Fibroblast of upper back skin (primary cell): ENCODE measurements around the gene TLCD5.

Experiments used
- DNase-seq: peaks from one replicate; pipeline ENCODE4 v3.0.0-alpha.2; 2013

Gene TLCD5

DNA sequence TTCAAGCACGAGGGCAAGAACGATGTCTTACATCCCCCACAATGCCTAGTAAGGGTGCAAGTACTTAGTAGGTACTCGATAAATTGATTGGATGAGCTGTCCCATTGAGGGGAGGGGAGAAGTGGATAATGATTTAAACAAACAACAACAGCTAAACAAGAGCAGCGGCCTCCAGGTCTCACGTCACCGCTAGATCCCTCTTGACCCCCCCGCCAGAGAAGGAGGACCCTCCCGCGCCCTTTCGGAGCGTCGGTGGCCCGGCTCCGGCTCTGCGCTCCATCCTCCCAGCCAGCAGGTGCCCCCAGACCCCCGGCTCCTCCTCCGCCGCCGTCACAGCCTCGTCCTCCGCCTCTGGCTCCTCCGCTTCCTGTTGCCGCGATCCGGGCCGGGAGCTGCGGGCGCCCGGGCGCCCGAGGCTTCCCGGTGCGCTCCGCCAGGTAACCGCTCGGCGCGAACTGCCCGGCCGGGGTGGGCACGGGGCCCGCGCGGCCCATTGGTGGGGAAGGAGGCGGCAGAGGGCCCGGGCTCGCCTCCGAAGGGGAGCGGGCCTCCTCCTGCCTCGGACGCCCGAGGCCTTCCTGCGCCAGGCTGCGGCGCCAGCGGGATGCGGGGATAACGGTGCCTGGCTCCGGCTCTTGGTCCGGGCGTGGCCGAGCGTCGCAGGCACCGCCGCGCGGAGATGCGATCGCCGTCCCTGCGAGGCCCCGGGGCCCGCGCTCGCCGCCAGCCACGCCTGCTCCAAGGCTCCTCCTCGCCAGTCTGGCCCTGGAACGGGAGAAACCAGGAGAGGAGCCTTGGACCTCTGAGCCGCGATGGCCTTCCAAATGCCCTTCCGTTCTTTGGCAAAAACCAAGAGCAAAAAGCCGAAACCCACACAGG is at the start of gene TLCD5:
TSS of gene TLCD5 (plus strand) at position 368 of the 879 bp plus-strand sequence. CDS start 2,143 bp downstream, outside the sequence.
- DNase-seq: peak; percentile 67

DNA sequence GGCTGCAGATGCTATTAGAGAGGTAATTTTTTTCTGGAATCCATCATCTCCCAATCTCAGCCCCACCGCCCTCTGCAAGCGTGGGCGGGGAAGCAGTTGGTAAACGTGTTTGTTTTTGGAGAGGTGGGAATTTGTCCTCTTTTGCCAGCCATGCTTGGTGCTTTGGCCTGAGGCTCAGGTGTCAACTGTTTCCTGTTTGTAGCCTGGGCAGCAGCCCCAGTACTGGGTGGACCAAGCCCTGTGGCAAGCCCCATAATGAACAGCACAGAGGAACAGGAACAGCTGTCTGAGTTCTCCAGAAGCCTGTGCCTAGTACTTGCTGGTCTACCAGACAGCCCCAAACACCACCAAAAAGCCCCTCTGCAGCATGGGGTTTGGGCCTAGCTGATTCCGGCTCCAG is 45.6 kb upstream of the TLCD5 start:
- no peak for DNase-seq

DNA sequence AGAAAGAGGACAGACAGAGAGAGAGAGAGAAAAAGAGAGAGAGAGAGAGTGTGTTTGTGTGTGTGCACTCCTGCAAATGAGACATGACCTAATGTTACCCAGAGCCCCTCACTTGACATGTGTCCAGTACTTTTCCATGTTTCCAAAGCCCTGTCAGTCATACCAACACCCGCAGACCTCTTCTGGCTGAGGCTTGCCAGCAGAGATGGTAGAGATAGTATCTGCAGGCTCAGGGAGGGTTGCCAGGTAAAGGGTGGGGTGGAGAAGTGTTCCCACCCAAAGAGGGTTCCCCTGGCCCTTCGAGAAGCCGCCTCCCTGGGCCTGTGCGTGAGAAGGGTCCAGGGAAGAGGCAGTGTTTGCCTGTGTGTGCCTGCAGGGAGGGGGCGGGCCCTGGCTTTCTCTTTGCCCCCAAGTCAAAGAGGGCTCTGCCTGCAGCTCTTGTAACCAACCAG is 44.5 kb upstream of the TLCD5 start:
- DNase-seq: no peak

DNA sequence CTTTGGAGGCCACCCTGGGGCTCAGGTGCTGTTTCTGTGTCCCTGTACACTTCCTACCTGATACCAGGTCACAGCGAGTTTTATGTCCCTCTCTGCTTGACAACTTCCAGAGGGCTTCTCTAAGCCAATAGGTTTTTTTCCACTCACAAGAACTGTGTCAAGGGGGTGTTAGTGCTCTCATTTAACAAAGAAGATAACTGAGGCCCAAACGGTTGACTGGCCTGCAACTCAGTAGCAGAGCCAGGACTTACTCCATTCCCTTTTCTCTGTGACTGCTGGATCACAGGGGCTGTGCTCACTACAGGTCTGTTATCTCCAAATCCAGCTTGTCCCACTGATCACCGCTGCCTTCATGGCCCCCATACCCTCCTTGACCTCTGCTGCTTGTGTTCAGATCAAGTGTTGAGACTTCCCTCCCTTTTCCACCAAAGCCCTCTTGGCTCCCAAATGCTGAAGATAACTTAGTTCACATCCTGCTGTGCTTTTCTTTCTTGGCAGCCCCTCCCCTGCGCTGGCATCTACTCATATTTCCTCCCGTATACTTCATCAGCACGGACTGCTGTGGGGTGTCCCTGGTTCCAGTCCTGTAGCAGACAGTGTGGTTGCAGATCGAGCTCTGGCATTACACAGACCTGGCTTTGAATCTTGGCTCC is 43.8 kb upstream of the TLCD5 start:
- no peak for DNase-seq

DNA sequence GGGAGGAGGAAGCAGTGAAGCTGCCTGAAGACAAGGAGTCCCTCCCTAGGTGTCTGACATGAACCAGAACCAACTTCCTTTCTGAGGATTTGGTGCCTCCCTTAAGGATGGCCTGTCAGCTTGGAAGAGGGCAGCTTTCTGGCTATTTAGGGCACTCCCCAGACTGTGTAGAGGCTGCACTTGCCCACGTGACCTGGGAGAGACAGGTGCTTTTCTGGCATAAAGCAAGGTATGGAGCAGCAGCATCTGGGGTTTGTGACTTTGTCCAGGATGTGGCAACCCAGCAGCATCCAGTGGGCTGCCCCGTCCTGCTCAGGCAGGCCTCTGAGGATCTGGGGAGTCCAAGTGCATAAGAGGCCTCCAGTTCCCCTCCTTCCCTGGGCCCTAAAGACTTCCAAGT is 42.0 kb upstream of the TLCD5 start:
- no peak for DNase-seq

DNA sequence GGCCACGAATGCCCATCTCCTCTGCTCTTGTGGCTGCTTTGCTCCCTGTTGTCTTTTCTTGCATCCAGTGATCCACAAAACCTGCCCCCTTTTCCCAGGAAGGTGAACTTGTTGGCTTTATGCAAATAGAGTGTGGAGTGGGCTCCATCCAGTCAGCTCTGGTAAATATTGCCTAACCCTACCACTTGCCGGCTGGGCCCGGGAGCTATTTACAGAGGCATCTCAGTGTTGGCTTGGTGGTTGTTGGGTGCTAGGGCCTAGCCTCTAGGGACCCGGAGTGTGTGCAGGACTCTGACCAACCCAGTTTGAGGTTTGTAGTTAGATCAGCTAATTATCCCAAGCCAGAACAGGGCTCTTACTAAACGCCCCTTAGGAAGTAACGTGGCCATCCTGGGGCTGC is 40.8 kb upstream of the TLCD5 start:
- no peak for DNase-seq

DNA sequence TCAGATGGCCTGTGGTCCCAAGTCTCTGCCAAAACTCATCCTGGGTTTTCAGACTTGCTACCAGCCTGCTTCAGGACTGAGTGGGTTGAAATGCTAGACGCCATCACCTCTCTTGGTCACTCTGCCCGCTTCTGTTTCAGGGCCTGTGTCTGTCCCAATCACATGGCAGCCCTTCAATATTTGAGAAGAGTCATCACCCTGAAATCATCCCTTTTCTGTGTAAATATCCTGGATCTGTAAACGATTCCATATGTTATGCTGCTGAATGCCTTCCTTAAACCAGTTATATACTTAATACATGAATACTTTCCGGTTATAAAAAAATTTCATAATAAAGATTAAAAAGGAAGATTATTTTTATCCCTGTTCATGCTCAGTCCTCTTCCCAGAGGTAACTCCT is 39.8 kb upstream of the TLCD5 start:
- DNase-seq: peak; percentile 69

DNA sequence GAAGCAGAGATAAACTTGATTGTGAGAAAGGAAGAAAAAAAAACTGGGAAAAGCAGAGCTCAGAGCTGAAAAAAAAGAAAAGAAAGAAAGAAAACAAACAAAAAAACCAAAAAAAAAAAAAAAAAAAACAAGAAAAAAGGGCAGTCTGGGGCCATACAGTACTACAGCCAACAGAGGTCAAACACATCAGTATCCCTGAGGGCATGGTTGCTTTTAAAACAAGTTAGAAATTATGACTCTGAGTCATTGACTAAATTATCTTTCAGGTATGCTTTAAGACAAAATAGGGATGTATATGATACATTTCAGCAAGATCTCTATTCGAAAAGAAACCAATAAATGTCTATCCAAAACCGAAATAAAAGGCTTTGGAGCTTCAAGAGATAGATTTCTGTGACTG is 37.1 kb upstream of the TLCD5 start:
- DNase-seq: no peak

DNA sequence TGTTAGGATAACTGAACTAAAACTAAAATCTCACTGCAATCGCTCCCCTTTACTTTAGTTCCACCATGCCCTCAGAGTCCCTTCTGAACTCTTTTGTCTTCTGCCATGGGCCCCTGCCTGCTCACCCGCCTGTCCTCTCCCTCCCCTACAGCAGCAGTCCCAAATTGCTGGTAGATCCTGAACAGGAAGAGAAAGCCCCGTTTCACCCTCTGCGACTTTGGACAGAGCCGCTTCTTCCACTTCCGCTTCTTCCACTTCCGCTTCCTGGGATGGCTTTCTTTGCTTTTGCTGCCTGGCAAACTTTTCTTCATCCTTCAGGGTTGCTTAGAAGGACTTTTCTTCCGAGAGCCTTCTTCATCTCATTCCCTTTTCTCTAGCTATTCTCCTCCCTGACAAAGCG is 35.7 kb upstream of the TLCD5 start:
- no peak for DNase-seq

DNA sequence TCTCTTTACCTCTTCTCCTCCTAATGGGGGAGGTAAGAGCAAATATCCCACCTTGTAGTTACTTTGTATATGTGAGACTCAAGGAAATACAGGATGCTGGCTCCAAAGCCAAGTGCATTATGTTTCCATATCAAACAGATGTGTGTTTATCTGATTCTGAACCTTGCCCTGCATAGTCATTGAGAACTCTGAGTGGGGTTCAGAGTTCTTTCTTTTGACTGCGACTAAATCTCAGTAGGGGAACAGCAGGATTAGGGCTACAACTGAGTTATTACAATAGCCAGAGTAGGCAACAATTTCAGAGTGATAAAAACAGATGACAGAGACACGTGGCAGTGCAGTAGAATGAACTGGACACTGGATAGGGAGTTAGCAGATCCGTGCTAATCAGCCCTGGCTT is 34.1 kb upstream of the TLCD5 start:
- DNase-seq: no peak

DNA sequence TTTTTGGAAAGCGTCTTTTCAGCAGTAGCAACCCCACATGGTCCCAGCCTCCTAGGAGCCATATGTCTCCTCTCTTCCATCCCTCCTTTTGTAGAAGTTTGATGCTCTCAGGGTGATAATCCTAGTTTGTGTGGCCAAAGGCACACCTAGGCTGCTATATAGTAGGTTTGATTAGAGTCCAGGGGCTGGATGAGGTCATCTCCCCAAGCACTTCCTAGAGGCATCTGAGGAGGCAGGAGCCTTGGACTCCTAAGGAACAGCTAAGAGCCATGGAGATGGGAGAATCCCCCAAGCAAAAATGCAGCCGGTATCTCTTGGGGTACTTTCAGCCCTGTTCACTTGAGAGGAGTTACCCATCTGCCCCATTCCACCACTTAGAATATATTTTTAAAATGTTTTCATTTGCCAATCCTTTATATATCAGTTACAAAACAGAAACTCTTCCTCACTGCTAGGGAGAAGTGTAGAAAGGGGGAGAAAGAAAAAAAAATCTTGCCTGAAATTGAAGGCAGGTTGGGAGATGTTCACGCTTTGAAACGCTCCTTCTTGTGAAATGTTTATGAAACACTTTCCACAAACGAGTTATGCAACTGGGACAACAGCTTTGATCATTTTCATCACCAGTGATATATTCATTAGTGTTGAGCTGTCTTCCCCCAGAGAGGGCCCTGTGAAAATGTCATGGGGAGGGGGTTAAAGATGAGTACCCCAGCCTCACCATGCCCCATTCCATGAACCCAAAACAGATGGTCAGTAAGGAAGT is 31.9 kb upstream of the TLCD5 start:
- no peak for DNase-seq

DNA sequence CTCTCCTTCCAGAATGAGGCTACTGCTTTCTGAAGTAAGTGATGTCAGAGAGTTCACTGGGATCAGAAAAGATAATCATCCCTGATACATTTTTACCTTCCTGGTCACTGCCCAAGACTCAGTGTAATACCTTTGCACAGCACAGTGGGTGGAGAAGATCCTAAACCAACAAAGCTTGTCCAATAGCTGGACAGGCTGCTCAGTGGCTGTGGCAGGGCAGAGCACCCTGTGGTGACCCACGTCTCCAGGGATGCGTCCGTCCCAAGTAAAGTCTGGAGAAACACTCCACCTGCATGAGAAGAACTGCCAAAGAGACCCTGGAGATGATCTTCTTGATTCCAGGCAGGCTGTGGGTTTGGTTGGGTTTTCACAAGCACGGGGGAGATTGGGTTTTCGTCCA is 31.0 kb upstream of the TLCD5 start:
- no peak for DNase-seq

DNA sequence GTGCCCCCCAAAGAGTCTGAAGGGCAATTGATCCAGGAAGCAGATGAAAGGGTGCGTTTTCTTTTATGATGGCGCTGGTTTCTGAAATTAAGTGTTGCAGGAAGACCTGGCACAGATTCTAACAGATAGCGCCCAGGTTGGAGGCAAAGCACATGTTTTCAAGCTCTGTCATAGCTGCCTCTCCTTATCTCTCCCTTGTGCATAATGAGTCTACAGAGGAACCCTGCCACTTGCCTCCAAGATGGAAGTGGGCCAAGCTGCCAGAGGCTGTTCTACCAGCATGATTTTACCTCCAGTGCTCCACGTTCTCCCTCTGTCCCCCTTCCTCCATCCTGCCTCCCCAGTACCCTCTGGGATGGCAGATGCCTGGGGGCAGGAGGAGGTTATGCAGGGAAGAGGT is 30.0 kb upstream of the TLCD5 start:
- DNase-seq: no peak

DNA sequence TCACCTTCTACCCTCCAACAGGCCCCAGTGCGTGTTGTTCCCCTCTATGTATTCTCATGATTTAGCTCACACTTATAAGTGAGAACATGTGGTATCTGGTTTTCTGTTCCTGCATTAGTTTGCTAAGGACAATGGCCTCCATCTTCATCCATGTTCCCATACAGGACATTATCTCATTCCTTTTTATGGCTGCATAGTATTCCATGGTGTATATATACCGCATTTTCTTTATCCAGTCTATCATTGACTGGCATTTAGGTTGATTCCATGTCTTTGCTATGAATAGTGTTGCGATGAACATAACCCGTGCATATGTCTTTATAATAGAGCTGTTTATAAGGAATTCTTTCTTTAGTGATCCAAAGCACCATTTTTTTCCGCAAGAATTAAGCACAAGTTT is 28.5 kb upstream of the TLCD5 start:
- DNase-seq: no peak

DNA sequence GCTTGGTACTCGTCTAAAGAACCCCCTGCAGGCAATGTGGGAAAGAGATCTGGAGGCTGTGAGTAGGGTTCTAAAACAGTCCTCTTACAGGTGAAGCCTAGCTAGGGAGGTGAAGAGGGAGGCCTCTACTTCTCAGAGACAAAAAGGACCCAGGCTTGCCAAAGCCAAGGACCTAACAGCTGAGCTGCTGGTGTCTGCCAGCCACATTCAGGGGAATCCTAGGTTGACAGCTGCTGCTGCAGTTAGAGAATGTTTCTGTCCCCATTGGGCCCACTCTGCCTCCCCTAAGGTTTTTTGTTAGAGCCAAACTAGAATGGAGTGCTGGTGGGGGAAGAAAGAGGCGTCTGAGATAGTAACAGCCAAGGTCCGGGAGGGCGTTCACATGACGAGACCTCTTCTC is 26.6 kb upstream of the TLCD5 start:
- DNase-seq: no peak

DNA sequence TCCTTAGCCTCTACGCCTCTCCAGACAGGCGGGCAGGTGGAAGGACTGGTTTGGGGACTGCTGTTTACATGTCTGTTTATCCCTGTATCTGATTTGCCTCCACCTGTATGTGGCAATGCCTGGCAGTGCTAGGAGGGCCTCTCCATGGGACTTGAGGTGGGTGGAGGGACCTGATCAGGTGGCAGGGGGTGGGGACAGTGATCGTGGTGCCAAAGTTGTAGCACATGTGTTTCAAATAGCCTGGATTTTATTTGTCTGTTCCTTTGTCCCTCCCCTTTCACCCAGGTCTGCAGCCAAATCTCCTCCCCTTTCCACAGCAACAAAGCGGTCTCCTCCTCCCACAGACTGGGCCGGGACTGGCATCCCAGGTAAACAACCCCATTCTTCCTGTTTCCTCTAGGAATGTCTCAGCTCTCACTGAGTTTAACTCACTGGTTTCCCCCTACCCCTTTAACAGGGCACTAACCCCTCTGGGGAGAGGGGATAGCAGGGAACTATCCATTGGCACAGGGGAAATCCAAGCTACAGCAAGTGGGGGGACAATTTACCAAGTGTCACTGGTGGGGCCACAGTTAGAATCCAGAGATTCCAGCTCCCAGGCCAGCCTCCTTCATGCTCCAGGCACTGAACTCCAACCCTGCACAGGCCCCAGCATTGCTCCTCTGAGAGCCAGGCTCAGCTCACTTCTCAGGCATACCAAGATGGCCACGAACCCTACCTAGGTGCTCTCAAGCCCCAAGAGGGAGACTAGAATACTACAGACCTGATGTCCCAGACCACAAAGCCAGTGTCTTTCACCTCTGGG is 22.9 kb upstream of the TLCD5 start:
- DNase-seq: no peak

DNA sequence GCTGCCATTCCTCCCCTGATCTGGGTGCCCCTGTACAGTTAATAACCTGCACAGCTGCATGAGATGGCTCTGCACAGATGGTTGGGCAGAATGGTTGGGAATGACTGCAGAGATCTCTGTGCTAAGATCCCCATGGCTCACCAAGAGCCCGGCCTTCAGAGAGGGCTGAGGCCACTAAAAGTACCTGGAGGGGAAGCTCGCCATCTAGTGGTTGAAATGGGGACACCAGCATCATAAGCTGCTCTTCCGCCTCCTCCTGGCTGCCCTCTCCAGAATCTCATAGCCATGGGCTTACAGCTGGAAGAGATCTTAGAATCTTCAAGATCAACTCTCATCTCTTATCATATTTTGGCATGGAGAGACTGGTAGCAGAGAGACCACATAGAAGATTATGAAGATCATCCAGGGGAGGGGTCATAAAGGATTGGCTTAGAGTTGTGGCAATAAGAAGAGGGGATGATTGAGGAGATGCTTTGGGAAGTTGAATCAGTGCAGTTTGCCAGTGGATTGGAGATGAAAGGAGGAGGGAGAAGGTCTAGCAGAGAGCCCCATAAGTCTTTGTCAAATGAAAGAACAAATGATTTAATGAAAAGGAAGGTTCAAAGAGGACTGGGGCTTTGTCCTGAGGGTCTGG is 22.0 kb upstream of the TLCD5 start:
- peak; percentile 63 for DNase-seq

DNA sequence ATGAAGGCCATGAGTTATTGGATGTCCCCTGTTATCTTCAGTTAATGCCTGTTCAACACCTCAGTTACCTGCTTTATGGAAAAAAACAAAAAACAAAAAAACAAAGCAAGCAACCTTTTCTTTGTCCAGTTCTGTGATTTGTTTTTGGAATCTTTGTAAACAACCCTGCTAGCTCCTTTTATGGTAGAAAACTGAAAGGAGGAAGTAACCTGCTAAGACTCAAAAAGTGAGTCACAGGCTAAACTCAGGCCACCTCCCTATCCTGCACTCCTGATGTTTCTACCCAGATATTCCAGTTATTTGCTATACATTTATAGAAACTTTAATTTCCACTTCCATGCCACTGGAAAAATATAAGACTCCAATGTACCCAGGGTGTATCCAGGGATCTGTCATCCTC is 20.6 kb upstream of the TLCD5 start:
- DNase-seq: no peak

DNA sequence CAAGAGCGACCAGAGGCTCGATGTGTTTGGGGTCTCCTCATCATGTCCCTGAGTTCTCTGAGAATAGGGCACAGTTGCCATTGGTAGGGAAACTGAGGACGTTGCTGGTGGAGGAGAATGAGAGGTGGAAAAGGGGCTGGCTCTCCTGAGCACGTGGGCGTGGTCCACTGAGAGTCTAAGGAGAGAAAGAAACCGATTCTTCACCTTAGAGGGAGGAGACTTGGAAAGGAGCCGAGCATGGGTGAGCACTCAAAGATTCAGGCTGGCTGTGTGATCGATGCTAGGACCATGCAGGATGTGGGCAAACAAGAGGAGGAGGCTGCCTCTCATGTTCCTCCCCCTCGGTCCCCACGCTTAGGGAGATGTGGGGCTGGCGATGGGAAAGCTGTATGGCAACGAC is 19.8 kb upstream of the TLCD5 start:
- DNase-seq: no peak

DNA sequence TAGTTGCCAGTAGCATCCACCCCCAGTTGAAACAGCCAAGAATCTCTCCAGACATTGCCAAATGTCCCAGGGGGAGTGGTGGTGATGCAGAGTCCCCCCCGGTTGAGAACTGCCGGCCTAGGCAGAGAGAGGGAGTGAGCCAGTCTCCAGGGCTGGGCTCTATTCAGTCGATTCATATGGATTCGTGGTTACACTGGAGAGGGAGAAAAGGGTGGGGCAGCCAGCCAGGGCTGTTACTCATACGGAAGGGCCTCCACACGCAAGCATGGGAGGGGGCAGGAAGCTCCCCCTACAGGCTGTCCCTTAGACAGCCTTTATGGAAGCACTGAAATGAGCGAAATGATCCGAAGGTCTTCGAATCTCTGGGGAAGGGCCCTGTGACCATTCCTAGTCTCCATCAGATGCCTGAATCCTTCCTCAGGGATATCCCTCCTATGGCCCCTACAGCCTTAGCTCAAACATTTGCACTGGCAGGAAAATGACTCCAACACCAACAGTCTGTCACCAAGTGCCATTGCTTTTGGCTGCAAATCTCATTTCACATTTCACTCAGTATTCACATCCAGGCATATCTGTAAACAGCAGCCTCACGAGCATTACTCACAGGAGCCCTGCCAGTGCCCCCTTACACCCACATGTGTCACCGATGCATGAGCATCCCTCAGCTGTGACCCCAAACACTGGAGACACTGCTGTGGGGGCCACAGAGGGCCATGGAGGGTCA is 18.4 kb upstream of the TLCD5 start:
- peak; percentile 95 for DNase-seq

DNA sequence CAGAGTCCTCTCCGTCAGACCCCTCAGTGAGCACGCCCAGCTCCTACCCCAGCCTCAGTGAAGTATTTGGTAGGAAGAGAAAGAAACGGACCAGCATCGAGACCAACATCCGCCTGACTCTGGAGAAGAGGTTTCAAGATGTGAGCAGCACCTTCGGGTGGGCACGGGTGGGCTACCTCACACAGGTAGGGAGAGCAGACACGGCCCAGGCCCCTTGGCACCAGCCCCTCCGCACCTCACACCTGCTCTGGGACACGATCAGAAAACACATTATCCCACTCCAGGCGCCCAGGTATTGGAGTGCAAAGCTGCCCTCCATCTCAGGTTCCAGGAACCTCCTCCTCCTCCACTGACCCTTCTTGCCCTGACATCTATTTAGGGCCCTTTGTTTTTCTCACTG is 17.6 kb upstream of the TLCD5 start:
- no peak for DNase-seq

DNA sequence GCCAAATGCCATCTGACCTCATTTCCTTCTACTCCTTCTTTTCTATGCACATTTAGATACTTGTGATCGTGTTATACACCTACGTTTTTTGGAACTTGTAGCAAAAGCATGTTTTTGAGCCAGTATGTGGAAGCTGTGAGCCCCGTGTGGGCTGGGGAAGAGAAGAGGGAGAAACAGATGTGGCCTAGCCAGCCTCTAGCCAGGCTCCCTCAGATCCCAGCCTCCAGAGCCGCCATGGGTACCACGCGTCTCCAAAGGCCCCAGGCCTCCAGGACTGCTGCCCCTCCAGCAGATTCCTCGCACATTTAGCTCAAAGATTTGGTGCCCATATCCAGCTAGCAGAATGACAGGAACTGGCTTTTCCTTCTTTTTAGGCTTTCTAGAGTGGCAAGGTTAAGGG is 17.0 kb upstream of the TLCD5 start:
- DNase-seq: no peak
